ENCODE results near the gene ERBB4.

- TF ChIP-seq, protein P1, sequence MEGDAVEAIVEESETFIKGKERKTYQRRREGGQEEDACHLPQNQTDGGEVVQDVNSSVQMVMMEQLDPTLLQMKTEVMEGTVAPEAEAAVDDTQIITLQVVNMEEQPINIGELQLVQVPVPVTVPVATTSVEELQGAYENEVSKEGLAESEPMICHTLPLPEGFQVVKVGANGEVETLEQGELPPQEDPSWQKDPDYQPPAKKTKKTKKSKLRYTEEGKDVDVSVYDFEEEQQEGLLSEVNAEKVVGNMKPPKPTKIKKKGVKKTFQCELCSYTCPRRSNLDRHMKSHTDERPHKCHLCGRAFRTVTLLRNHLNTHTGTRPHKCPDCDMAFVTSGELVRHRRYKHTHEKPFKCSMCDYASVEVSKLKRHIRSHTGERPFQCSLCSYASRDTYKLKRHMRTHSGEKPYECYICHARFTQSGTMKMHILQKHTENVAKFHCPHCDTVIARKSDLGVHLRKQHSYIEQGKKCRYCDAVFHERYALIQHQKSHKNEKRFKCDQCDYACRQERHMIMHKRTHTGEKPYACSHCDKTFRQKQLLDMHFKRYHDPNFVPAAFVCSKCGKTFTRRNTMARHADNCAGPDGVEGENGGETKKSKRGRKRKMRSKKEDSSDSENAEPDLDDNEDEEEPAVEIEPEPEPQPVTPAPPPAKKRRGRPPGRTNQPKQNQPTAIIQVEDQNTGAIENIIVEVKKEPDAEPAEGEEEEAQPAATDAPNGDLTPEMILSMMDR (conservative IDR thresholded peaks at IDR 0.05; ENCODE audit: low read depth, low read length): no peak
- no peak for TF ChIP-seq EZH2 (IDR thresholded peaks at IDR 0.05; ENCODE audit: borderline replicate concordance, low read depth, low read length, poor library complexity, severe bottlenecking)
Measured at GRCh38 chr2:211748339-211748738, 790.3 kb downstream of the ERBB4 start.
